Adrenal gland (tissue), 5 donors: ENCODE data around the gene CCR3.

Source experiments
- CTCF ChIP-seq, 6 experiments: fragments of 450-650 bp in 4 of 6; fragments of 200-600 bp in 2 of 6; sonication (generic) in 1 of 6; IDR thresholded peaks; 1 replicate in 5 of 6; 2 replicates in 1 of 6; pipeline versions ENCODE4 v1.5.1 to v1.8.0; 2016 to 2021; ENCODE audit warnings: antibody characterized with exemption in 6 of 6, mild to moderate bottlenecking in 2 of 6, moderate library complexity in 1 of 6
- POLR2A ChIP-seq, 2 donors: fragments of 450-650 bp; IDR thresholded peaks; one replicate each; pipeline ENCODE4 v1.6.1; 2017; ENCODE audit warnings: antibody characterized with exemption in 2 of 2, mild to moderate bottlenecking in 2 of 2, moderate library complexity in 1 of 2
- donor health status: DM: no; HTN: no; CAD: no.

- TF ChIP-seq CTCF (IDR thresholded peaks at IDR 0.05) (no peak), POLR2A (IDR thresholded peaks at IDR 0.05) (no peak)
Observed at GRCh38 chr3:46293991-46294833, 52.0 kb downstream of the CCR3 start.
